ENCODE measurements around the gene GRID2.

DNA sequence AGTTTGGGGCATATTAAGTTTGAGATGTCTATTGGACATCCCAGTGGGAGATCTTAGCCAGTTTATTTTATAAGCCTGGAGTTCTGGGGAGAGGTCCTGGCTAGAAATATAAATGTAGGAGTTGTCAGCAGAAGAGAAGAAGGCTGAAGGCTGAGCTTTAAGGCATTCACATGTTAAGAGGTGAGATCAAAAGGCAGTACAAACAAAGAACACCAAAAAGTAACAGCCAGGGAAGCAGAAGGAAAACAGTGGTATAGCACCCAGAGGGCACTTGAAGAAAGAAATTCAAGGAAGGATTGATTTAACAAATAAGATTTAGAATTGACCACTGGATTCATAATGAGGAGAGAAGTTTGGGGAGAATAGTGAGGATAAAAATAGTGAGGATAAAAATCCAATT lies 1383.5 kb downstream of the GRID2 start:
- TF ChIP-seq, protein P1, sequence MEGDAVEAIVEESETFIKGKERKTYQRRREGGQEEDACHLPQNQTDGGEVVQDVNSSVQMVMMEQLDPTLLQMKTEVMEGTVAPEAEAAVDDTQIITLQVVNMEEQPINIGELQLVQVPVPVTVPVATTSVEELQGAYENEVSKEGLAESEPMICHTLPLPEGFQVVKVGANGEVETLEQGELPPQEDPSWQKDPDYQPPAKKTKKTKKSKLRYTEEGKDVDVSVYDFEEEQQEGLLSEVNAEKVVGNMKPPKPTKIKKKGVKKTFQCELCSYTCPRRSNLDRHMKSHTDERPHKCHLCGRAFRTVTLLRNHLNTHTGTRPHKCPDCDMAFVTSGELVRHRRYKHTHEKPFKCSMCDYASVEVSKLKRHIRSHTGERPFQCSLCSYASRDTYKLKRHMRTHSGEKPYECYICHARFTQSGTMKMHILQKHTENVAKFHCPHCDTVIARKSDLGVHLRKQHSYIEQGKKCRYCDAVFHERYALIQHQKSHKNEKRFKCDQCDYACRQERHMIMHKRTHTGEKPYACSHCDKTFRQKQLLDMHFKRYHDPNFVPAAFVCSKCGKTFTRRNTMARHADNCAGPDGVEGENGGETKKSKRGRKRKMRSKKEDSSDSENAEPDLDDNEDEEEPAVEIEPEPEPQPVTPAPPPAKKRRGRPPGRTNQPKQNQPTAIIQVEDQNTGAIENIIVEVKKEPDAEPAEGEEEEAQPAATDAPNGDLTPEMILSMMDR (IDR thresholded peaks at IDR 0.05): no peak
- no peak for TF ChIP-seq POLR2AphosphoS5 (IDR thresholded peaks at IDR 0.05)
- TF ChIP-seq POLR2A (IDR thresholded peaks at IDR 0.05): no peak

All from breast epithelium (tissue), 3 donors.